Natural killer cell (primary cell): ENCODE results near the gene KLHL8. TPM values are rescaled to one million over a fixed set of nuclear protein-coding genes. Genes with fewer than 3 reads are reported as not detected.

ENCODE experiments used
- ATAC-seq, 3 donors: fragments of 150-1000 bp in 2 of 3; fragments of 200-7000 bp in 1 of 3; cut with Tn5 transposase; 1 replicate in 1 of 3; 2 replicates in 2 of 3; pipeline ENCODE4 v1.10.0; 2021; ENCODE audit warnings: mild to moderate bottlenecking in 2 of 3, moderate library complexity in 2 of 3
- DNase-seq, 2 donors: peaks; one replicate each; pipeline versions ENCODE4 v3.0.0 to v3.0.0-alpha.2; 2013 to 2021; ENCODE audit warnings: mixed read lengths in 1 of 2
- H3K27ac ChIP-seq: one replicate; pipeline ENCODE4 v1.5.1; 2013; ENCODE audit warnings: mild to moderate bottlenecking, low read length
- H3K27me3 ChIP-seq: one replicate; pipeline ENCODE4 v1.6.1; 2013; ENCODE audit warnings: low read length; ENCODE audit not compliant: control insufficient read depth, insufficient read depth
- H3K36me3 ChIP-seq: one replicate; pipeline ENCODE4 v1.6.1; 2013; ENCODE audit warnings: low read length; ENCODE audit not compliant: control insufficient read depth, insufficient read depth
- H3K4me1 ChIP-seq: one replicate; pipeline ENCODE4 v1.6.1; 2013; ENCODE audit warnings: low read length; ENCODE audit not compliant: control insufficient read depth, insufficient read depth
- H3K4me3 ChIP-seq: one replicate; pipeline ENCODE4 v1.5.1; 2013; ENCODE audit warnings: low read length
- H3K9me3 ChIP-seq: one replicate; pipeline ENCODE4 v1.6.1; 2013; ENCODE audit warnings: low read length; ENCODE audit not compliant: control insufficient read depth, insufficient read depth
- H3K27ac Mint-ChIP-seq, 2 donors: one replicate each; pipeline ENCODE4 v1.8.0; 2022; ENCODE audit warnings: mild to moderate bottlenecking in 2 of 2, mixed read lengths in 2 of 2, moderate library complexity in 1 of 2
- H3K27me3 Mint-ChIP-seq, 2 donors: one replicate each; pipeline ENCODE4 v1.8.0; 2022; ENCODE audit warnings: low read depth in 2 of 2, mixed read lengths in 2 of 2
- H3K36me3 Mint-ChIP-seq: one replicate; pipeline ENCODE4 v1.8.0; 2022; ENCODE audit warnings: mixed read lengths
- H3K4me1 Mint-ChIP-seq, 2 donors: one replicate each; pipeline ENCODE4 v1.8.0; 2022; ENCODE audit warnings: mixed read lengths in 2 of 2
- H3K4me3 Mint-ChIP-seq: one replicate; pipeline ENCODE4 v1.8.0; 2022; ENCODE audit warnings: mild to moderate bottlenecking, moderate library complexity, mixed read lengths
- H3K9me3 Mint-ChIP-seq, 2 donors: one replicate each; pipeline ENCODE4 v1.8.0; 2022; ENCODE audit warnings: mixed read lengths in 2 of 2
- CTCF ChIP-seq: fragments of 200-600 bp; IDR thresholded peaks from one replicate; pipeline ENCODE4 v1.8.0; 2022; ENCODE audit warnings: antibody characterized with exemption
- WGBS: methylation state at CpG from one replicate; pipeline ENCODE4 v1.1.7; 2013; ENCODE audit warnings: missing lambda C conversion rate; ENCODE audit not compliant: insufficient coverage; 5-methylcytosine and 5-hydroxymethylcytosine counted together
- intact Hi-C: fragments of 100-400 bp; cut with micrococcal nuclease; formaldehyde crosslinking; loops from one replicate; pipeline ENCODE4 v1.14.2; 2022
- total RNA-seq, 4 donors: library from RNA; stranded (reverse); fragments of 120-200 nt in 1 of 4; gene quantifications; one replicate each; pipeline versions ENCODE4 v1.2.3 to v1.2.4, GENCODE V29; 2013 to 2022

KLHL8 gene
- total RNA-seq, 3 donors from 2014 or later (not counting 1 experiment from before 2014, with no cell fraction given), result 8.3 to 11.2 (median 9.1) TPM

GRCh38 chr4:87249332-87250019 is 29.1 kb upstream of the KLHL8 start:
- H3K36me3 Mint-ChIP-seq, result no peaks in the 10 kb centered on the region
- Histone ChIP-seq H3K27me3 (no peaks in the 10 kb centered on the region), H3K4me1 (no peaks in the 10 kb centered on the region), H3K9me3 (no peaks in the 10 kb centered on the region), H3K27ac (no peak overlapping the region), H3K36me3 (no peaks in the 10 kb centered on the region), H3K4me3 (no peak overlapping the region)
- intact Hi-C loops, result no loop called here
- H3K4me1 Mint-ChIP-seq, result no peaks in the 10 kb centered on the region
- ATAC-seq (no peak), DNase-seq (no peak)
- H3K4me3 Mint-ChIP-seq, result no peak overlapping the region
- H3K27ac Mint-ChIP-seq, result no peak overlapping the region
- 72% methylated on average over 1 of the region's 2 CpGs for WGBS
- H3K27me3 Mint-ChIP-seq, result peaks cover 13% of the 10 kb centered on the region in 2 donors
- TF ChIP-seq CTCF, result no peak
- peaks cover 0 to 2% of the 10 kb centered on the region in 2 donors for H3K9me3 Mint-ChIP-seq

GRCh38 chr4:87243426-87244053 is 23.1 kb upstream of the KLHL8 start:
- Mint-ChIP-seq H3K27me3 (peaks cover 12 to 13% of the 10 kb centered on the region in 2 donors), H3K4me3 (no peak overlapping the region), H3K4me1 (no peaks in the 10 kb centered on the region), H3K27ac (no peak overlapping the region), H3K36me3 (peaks cover 18% of the 10 kb centered on the region), H3K9me3 (peaks cover 10 to 14% of the 10 kb centered on the region in 2 donors)
- no peak for TF ChIP-seq CTCF
- H3K4me3 ChIP-seq, result no peak overlapping the region
- no peaks in the 10 kb centered on the region for H3K36me3 ChIP-seq
- H3K4me1 ChIP-seq, result no peaks in the 10 kb centered on the region
- ATAC-seq, result no peak
- WGBS, result 83% methylated on average over 2 of the region's 2 CpGs
- no peak overlapping the region for H3K27ac ChIP-seq
- intact Hi-C loops, result no loop called here
- no peak for DNase-seq
- peaks cover 6% of the 10 kb centered on the region for H3K9me3 ChIP-seq
- H3K27me3 ChIP-seq, result peaks cover 6% of the 10 kb centered on the region

- DNase-seq (no peak), ATAC-seq (no peak)
- Histone ChIP-seq H3K4me3 (no peak overlapping the region), H3K27me3 (peaks cover 6% of the 10 kb centered on the region), H3K4me1 (peaks cover under 1% of the 10 kb centered on the region), H3K9me3 (peaks cover 6% of the 10 kb centered on the region), H3K36me3 (no peaks in the 10 kb centered on the region), H3K27ac (no peak overlapping the region)
- no peak overlapping the region for H3K27ac Mint-ChIP-seq
- peaks cover 9 to 14% of the 10 kb centered on the region in 2 donors for H3K9me3 Mint-ChIP-seq
- intact Hi-C loops, result no loop called here
- H3K27me3 Mint-ChIP-seq, result peaks cover 10 to 12% of the 10 kb centered on the region in 2 donors
- no peak overlapping the region for H3K4me3 Mint-ChIP-seq
- peaks cover 18% of the 10 kb centered on the region for H3K36me3 Mint-ChIP-seq
- WGBS, result 65% methylated on average over 1 of the region's 1 CpG
- TF ChIP-seq CTCF, result no peak
- H3K4me1 Mint-ChIP-seq, result no peaks in the 10 kb centered on the region
Observed at GRCh38 chr4:87241336-87241735, 20.9 kb upstream of the KLHL8 start.
